Measurements from ENCODE around the gene FKBP1B.

- TF ChIP-seq, protein P1, sequence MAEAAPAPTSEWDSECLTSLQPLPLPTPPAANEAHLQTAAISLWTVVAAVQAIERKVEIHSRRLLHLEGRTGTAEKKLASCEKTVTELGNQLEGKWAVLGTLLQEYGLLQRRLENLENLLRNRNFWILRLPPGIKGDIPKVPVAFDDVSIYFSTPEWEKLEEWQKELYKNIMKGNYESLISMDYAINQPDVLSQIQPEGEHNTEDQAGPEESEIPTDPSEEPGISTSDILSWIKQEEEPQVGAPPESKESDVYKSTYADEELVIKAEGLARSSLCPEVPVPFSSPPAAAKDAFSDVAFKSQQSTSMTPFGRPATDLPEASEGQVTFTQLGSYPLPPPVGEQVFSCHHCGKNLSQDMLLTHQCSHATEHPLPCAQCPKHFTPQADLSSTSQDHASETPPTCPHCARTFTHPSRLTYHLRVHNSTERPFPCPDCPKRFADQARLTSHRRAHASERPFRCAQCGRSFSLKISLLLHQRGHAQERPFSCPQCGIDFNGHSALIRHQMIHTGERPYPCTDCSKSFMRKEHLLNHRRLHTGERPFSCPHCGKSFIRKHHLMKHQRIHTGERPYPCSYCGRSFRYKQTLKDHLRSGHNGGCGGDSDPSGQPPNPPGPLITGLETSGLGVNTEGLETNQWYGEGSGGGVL (tag by site-specific recombination; IDR thresholded peaks at IDR 0.05), result no peak
- no peak for TF ChIP-seq CTCF (tag by site-specific recombination; IDR thresholded peaks at IDR 0.05)
- TF ChIP-seq ZNF24 (tag by site-specific recombination; IDR thresholded peaks at IDR 0.05), result no peak
- no peak for TF ChIP-seq ZNF529 (tag by site-specific recombination; IDR thresholded peaks at IDR 0.05; ENCODE audit: insufficient replicate concordance)
- TF ChIP-seq, protein P2, sequence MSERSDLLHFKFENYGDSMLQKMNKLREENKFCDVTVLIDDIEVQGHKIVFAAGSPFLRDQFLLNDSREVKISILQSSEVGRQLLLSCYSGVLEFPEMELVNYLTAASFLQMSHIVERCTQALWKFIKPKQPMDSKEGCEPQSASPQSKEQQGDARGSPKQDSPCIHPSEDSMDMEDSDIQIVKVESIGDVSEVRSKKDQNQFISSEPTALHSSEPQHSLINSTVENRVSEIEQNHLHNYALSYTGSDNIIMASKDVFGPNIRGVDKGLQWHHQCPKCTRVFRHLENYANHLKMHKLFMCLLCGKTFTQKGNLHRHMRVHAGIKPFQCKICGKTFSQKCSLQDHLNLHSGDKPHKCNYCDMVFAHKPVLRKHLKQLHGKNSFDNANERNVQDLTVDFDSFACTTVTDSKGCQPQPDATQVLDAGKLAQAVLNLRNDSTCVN (tag by site-specific recombination; optimal IDR thresholded peaks at IDR 0.05), result no peak
- TF ChIP-seq KLF16 (tag by site-specific recombination; IDR thresholded peaks at IDR 0.05), result no peak
- no peak for TF ChIP-seq ZBTB11 (tag by site-specific recombination; conservative IDR thresholded peaks at IDR 0.05; ENCODE audit: low read depth)
These were observed 36.7 kb downstream of the FKBP1B start for GRCh38 chr2:24086241-24086640.

Measured in HEK293 (cell line).